K562 (cell line): Measurements from ENCODE around the gene BICDL1.

Experiments
- CEBPG ChIP-seq, 3 experiments: fragments of 200-800 bp in 1 of 3; sonication (Bioruptor generic) in 1 of 3; sonication (generic) in 1 of 3; formaldehyde crosslinking in 1 of 3; IDR thresholded peaks in 2 of 3; conservative IDR thresholded peaks in 1 of 3; 2 replicates each; pipeline versions ENCODE4 v1.6.1 to v1.8.0; 2016 to 2022; ENCODE audit warnings: missing compliant biosample characterization in 2 of 3, missing genetic modification characterization in 2 of 3, mild to moderate bottlenecking in 1 of 3, missing genetic modification reagents in 1 of 3
- FOXJ3 ChIP-seq: sonication (generic); formaldehyde crosslinking; IDR thresholded peaks from 2 replicates; pipeline ENCODE4 v1.4.0; 2020; ENCODE audit warnings: mild to moderate bottlenecking, missing genetic modification reagents
- FOXP1 ChIP-seq: sonication (generic); formaldehyde crosslinking; IDR thresholded peaks from 2 replicates; pipeline ENCODE4 v1.8.0; 2022; ENCODE audit warnings: mild to moderate bottlenecking, missing genetic modification reagents
- NR3C1 ChIP-seq: sonication (generic); formaldehyde crosslinking; IDR thresholded peaks from 2 replicates; pipeline ENCODE4 v1.8.1; 2022; ENCODE audit warnings: missing genetic modification reagents
- OTX1 ChIP-seq: fragments of 450-650 bp; formaldehyde crosslinking; IDR thresholded peaks from 2 replicates; pipeline ENCODE4 v1.4.0; 2022; ENCODE audit warnings: mild to moderate bottlenecking
- PHTF2 ChIP-seq: fragments of 250-450 bp; sonication (Bioruptor Pico); IDR thresholded peaks from 2 replicates; pipeline ENCODE4 v1.5.0; 2021; ENCODE audit warnings: mild to moderate bottlenecking
- POLR2A ChIP-seq: fragments of 450-650 bp; conservative IDR thresholded peaks from 2 replicates; pipeline ENCODE4 v1.6.1; 2016
- RAD21 ChIP-seq, 2 experiments: fragments of 250-450 bp in 1 of 2; fragments of 450-650 bp in 1 of 2; sonication (Bioruptor Pico) in 1 of 2; formaldehyde crosslinking in 1 of 2; IDR thresholded peaks in 1 of 2; conservative IDR thresholded peaks in 1 of 2; 2 replicates each; pipeline versions ENCODE4 v1.4.0 to v1.8.0; 2020 to 2022; ENCODE audit warnings: mild to moderate bottlenecking in 2 of 2, moderate library complexity in 1 of 2
- ZNF75A ChIP-seq: fragments of 450-650 bp; formaldehyde crosslinking; IDR thresholded peaks from 2 replicates; pipeline ENCODE4 v1.4.0; 2020; ENCODE audit warnings: mild to moderate bottlenecking
- TF ChIP-seq, protein P1 (sequence below), 3 experiments: IDR thresholded peaks in 2 of 3; conservative IDR thresholded peaks in 1 of 3; 2 replicates each; pipeline ENCODE4 v1.5.1; 2011 to 2012; ENCODE audit warnings: low read length in 3 of 3, mild to moderate bottlenecking in 3 of 3, control low read depth in 2 of 3, improper control_type of control experiment in 1 of 3, inconsistent platforms in 1 of 3, low read depth in 1 of 3, mixed read lengths in 1 of 3, moderate library complexity in 1 of 3; ENCODE audit not compliant: insufficient read depth in 2 of 3
- TF ChIP-seq, protein P2 (sequence below): sonication (generic); formaldehyde crosslinking; IDR thresholded peaks from 2 replicates; pipeline ENCODE4 v1.5.0; 2020; ENCODE audit warnings: missing genetic modification reagents
- TF ChIP-seq, protein P3 (sequence below): fragments of 450-650 bp; IDR thresholded peaks from 2 replicates; pipeline ENCODE4 v1.6.1; 2016; ENCODE audit warnings: borderline replicate concordance
- TF ChIP-seq, protein P4 (sequence below): fragments of 250-450 bp; sonication (Bioruptor Pico); IDR thresholded peaks from 2 replicates; pipeline ENCODE4 v1.9.0; 2021; ENCODE audit warnings: mild to moderate bottlenecking, inconsistent platforms
- TF ChIP-seq, protein P5 (sequence below): sonication (generic); formaldehyde crosslinking; IDR thresholded peaks from 2 replicates; pipeline ENCODE4 v1.9.0; 2022; ENCODE audit warnings: mild to moderate bottlenecking, missing genetic modification reagents

DNA sequence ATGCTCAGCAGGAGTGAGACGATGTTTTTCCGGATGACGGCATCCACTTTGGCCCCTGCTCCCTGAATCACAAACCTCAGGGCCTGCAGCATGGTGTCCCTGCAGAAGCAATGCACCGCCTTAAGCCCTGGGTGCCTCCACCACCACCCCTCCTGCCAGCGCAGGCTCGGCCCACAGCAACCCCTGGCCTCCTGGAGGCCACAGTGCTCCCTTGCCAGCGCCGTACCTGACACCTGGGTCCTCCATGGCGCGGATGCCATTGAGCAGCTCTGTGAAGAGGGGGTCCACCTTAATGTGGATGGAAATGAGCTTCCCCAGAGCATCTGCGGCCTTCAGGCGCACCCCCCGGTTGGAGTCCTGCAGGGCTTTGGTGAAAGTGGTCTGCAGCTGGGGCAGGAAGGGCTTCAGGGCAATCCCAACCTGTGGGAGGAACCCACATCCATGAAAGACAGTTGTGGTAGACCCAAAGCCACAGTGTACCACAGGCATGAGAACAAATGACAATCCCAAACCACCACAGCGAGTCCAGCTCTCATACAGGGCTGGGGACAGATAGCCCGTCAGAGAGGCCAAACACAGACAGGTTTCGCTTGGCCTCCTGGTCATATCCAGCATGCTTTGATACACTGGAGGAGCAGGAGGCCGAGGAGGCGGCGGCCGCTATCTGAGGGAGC is 145.4 kb downstream of the BICDL1 start:
- TF ChIP-seq, protein P1, sequence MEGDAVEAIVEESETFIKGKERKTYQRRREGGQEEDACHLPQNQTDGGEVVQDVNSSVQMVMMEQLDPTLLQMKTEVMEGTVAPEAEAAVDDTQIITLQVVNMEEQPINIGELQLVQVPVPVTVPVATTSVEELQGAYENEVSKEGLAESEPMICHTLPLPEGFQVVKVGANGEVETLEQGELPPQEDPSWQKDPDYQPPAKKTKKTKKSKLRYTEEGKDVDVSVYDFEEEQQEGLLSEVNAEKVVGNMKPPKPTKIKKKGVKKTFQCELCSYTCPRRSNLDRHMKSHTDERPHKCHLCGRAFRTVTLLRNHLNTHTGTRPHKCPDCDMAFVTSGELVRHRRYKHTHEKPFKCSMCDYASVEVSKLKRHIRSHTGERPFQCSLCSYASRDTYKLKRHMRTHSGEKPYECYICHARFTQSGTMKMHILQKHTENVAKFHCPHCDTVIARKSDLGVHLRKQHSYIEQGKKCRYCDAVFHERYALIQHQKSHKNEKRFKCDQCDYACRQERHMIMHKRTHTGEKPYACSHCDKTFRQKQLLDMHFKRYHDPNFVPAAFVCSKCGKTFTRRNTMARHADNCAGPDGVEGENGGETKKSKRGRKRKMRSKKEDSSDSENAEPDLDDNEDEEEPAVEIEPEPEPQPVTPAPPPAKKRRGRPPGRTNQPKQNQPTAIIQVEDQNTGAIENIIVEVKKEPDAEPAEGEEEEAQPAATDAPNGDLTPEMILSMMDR (IDR thresholded peaks at IDR 0.05 in 2 of 3, conservative IDR thresholded peaks at IDR 0.05 in 1 of 3; ENCODE audit: insufficient read depth in 2 of 3, low read depth in 1 of 3, low read length in 3 of 3) = no peak
- TF ChIP-seq FOXP1 (no peak), FOXJ3 (CRISPR knock-in tag) (no peak), NR3C1 (CRISPR knock-in tag) (no peak), CEBPG (CRISPR knock-in tag; IDR thresholded peaks at IDR 0.05) (no peak), CEBPG (tag; conservative IDR thresholded peaks at IDR 0.05 in 1 of 2, IDR thresholded peaks at IDR 0.05 in 1 of 2) (no peak), OTX1 (CRISPR knock-in tag) (no peak), POLR2A (no peak), PHTF2 (CRISPR knock-in tag) (no peak), ZNF75A (CRISPR knock-in tag) (no peak), RAD21 (CRISPR knock-in tag; conservative IDR thresholded peaks at IDR 0.05 in 1 of 2, IDR thresholded peaks at IDR 0.05 in 1 of 2) (no peak)
- TF ChIP-seq, protein P2, sequence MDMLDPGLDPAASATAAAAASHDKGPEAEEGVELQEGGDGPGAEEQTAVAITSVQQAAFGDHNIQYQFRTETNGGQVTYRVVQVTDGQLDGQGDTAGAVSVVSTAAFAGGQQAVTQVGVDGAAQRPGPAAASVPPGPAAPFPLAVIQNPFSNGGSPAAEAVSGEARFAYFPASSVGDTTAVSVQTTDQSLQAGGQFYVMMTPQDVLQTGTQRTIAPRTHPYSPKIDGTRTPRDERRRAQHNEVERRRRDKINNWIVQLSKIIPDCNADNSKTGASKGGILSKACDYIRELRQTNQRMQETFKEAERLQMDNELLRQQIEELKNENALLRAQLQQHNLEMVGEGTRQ (CRISPR knock-in tag) = no peak
- TF ChIP-seq, protein P3, sequence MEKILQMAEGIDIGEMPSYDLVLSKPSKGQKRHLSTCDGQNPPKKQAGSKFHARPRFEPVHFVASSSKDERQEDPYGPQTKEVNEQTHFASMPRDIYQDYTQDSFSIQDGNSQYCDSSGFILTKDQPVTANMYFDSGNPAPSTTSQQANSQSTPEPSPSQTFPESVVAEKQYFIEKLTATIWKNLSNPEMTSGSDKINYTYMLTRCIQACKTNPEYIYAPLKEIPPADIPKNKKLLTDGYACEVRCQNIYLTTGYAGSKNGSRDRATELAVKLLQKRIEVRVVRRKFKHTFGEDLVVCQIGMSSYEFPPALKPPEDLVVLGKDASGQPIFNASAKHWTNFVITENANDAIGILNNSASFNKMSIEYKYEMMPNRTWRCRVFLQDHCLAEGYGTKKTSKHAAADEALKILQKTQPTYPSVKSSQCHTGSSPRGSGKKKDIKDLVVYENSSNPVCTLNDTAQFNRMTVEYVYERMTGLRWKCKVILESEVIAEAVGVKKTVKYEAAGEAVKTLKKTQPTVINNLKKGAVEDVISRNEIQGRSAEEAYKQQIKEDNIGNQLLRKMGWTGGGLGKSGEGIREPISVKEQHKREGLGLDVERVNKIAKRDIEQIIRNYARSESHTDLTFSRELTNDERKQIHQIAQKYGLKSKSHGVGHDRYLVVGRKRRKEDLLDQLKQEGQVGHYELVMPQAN = no peak
- TF ChIP-seq, protein P4, sequence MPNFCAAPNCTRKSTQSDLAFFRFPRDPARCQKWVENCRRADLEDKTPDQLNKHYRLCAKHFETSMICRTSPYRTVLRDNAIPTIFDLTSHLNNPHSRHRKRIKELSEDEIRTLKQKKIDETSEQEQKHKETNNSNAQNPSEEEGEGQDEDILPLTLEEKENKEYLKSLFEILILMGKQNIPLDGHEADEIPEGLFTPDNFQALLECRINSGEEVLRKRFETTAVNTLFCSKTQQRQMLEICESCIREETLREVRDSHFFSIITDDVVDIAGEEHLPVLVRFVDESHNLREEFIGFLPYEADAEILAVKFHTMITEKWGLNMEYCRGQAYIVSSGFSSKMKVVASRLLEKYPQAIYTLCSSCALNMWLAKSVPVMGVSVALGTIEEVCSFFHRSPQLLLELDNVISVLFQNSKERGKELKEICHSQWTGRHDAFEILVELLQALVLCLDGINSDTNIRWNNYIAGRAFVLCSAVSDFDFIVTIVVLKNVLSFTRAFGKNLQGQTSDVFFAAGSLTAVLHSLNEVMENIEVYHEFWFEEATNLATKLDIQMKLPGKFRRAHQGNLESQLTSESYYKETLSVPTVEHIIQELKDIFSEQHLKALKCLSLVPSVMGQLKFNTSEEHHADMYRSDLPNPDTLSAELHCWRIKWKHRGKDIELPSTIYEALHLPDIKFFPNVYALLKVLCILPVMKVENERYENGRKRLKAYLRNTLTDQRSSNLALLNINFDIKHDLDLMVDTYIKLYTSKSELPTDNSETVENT (CRISPR knock-in tag) = no peak
- TF ChIP-seq, protein P5, sequence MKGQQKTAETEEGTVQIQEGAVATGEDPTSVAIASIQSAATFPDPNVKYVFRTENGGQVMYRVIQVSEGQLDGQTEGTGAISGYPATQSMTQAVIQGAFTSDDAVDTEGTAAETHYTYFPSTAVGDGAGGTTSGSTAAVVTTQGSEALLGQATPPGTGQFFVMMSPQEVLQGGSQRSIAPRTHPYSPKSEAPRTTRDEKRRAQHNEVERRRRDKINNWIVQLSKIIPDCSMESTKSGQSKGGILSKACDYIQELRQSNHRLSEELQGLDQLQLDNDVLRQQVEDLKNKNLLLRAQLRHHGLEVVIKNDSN = no peak
